K562 (cell line): ENCODE results near the gene LXN. TPM values are rescaled to one million over a fixed set of nuclear protein-coding genes. Genes with fewer than 3 reads are reported as not detected.
A peak's percentile ranks its signal among the peaks of the same experiment; 100 is the strongest.

Experiments
- ATAC-seq: fragments of 200-7000 bp; cut with Tn5 transposase; 3 replicates; pipeline ENCODE4 v1.9.1; 2020; ENCODE audit warnings: moderate library complexity
- BruUV-seq: library from RNA; stranded (reverse); fragments of 400-500 nt; replicated peaks from 2 replicates; lab custom pipeline; 2021; lab: Mats Ljungman, UMichigan
- CTCF ChIA-PET: fragments of 300-600 bp; formaldehyde crosslinking; extraction: SDS; loops from one replicate; lab custom pipeline; 2021; ENCODE audit warnings: low intra/inter-chr PET ratio; lab: Yijun Ruan, JAX
- POLR2A ChIA-PET: fragments of 300-600, 350-650 bp; sonication (Branson Sonifier 250); formaldehyde crosslinking; extraction: SDS; loops from one replicate; lab custom pipeline; 2021; ENCODE audit warnings: antibody characterized with exemption, inconsistent platforms; lab: Yijun Ruan, JAX
- DNase-seq, 4 experiments: peaks; one replicate each; pipeline versions ENCODE4 v3.0.0 to v3.0.0-alpha.2; 2011 to 2018; ENCODE audit warnings: low spot score in 3 of 4, mixed read lengths in 3 of 4; ENCODE audit errors: extremely low read depth in 1 of 4
- FAIRE-seq: peaks from 2 replicates; lab custom pipeline; 2011; peaks lifted over from hg19 to GRCh38; lab: Jason Lieb, UNC
- H2AFZ ChIP-seq: 2 replicates; pipeline ENCODE4 v1.6.0; 2011; ENCODE audit warnings: low read depth, low read length, control low read depth, inconsistent platforms
- H3K27ac ChIP-seq: fragments of 200-600 bp; 3 replicates; pipeline ENCODE4 v1.8.0; 2011; ENCODE audit warnings: low read depth, mild to moderate bottlenecking, control low read depth, inconsistent platforms, low read length, moderate library complexity, mixed read lengths; ENCODE audit errors: extremely low read depth
- H3K27me3 ChIP-seq, 2 experiments: fragments of 300-600 bp in 1 of 2; 2 replicates in 1 of 2; 3 replicates in 1 of 2; pipeline versions ENCODE4 v1.6.0 to v1.8.0; 2011; ENCODE audit warnings: inconsistent platforms in 2 of 2, low read length in 2 of 2, mild to moderate bottlenecking in 1 of 2, mixed read lengths in 1 of 2, moderate library complexity in 1 of 2; ENCODE audit not compliant: control insufficient read depth in 2 of 2, insufficient read depth in 2 of 2
- H3K36me3 ChIP-seq: fragments of 300-600 bp; 3 replicates; pipeline ENCODE4 v1.8.0; 2011; ENCODE audit warnings: mild to moderate bottlenecking, low read length, inconsistent platforms; ENCODE audit not compliant: control insufficient read depth, insufficient read depth
- H3K4me1 ChIP-seq, 2 experiments: fragments of 200-600 bp in 1 of 2; replicated peaks in 1 of 2; 2 replicates in 1 of 2; 3 replicates in 1 of 2; pipeline versions ENCODE4 v1.5.1 to v1.8.0; 2011; ENCODE audit warnings: inconsistent platforms in 2 of 2, low read length in 2 of 2, mild to moderate bottlenecking in 1 of 2, mixed read lengths in 1 of 2, moderate library complexity in 1 of 2; ENCODE audit not compliant: control insufficient read depth in 2 of 2, insufficient read depth in 2 of 2
- H3K4me2 ChIP-seq: 2 replicates; pipeline ENCODE4 v1.6.1; 2011; ENCODE audit warnings: low read length, control low read depth, inconsistent platforms, mixed read lengths; ENCODE audit not compliant: insufficient read depth
- H3K4me3 ChIP-seq: fragments of 200-600 bp; sonication (generic), shearing (Covaris generic); 2 replicates; pipeline ENCODE4 v1.5.1; 2016; ENCODE audit warnings: control low read depth, inconsistent platforms
- H3K79me2 ChIP-seq: fragments of 200-600 bp; 3 replicates; pipeline ENCODE4 v1.8.0; 2011; ENCODE audit warnings: low read length, inconsistent platforms; ENCODE audit not compliant: control insufficient read depth, insufficient read depth
- H3K9ac ChIP-seq, 2 experiments: 2 replicates each; pipeline versions ENCODE4 v1.6.0 to v1.6.1; 2011; ENCODE audit warnings: low read depth in 2 of 2, low read length in 2 of 2, control low read depth in 1 of 2, inconsistent platforms in 1 of 2, mild to moderate bottlenecking in 1 of 2, mixed read lengths in 1 of 2; ENCODE audit not compliant: insufficient read depth in 1 of 2
- H3K9me1 ChIP-seq: one replicate; pipeline ENCODE4 v1.6.0; 2011; ENCODE audit warnings: inconsistent platforms, mild to moderate bottlenecking, low read length, moderate library complexity; ENCODE audit not compliant: control insufficient read depth, insufficient read depth
- H3K9me3 ChIP-seq: replicated peaks from 2 replicates; pipeline ENCODE4 v1.5.1; 2011; ENCODE audit warnings: low read depth, low read length, inconsistent platforms; ENCODE audit not compliant: control insufficient read depth, insufficient read depth
- H4K20me1 ChIP-seq: replicated peaks from 2 replicates; pipeline ENCODE4 v1.6.1; 2011; ENCODE audit warnings: low read length, inconsistent platforms, mixed read lengths; ENCODE audit not compliant: control insufficient read depth, insufficient read depth
- CREM ChIP-seq: IDR thresholded peaks from 2 replicates; pipeline ENCODE4 v1.6.1; 2014; ENCODE audit warnings: antibody characterized with exemption, low read depth
- CTCF ChIP-seq, 3 experiments: IDR thresholded peaks in 2 of 3; conservative IDR thresholded peaks in 1 of 3; 2 replicates each; pipeline ENCODE4 v1.5.1; 2011 to 2012; ENCODE audit warnings: low read length in 3 of 3, mild to moderate bottlenecking in 3 of 3, control low read depth in 2 of 3, improper control_type of control experiment in 1 of 3, inconsistent platforms in 1 of 3, low read depth in 1 of 3, mixed read lengths in 1 of 3, moderate library complexity in 1 of 3; ENCODE audit not compliant: insufficient read depth in 2 of 3
- DDX20 ChIP-seq: fragments of 450-650 bp; IDR thresholded peaks from 2 replicates; pipeline ENCODE4 v1.6.1; 2016; ENCODE audit warnings: missing genetic modification characterization, low read depth, mild to moderate bottlenecking, missing compliant biosample characterization, moderate library complexity
- DEAF1 ChIP-seq: fragments of 450-650 bp; formaldehyde crosslinking; IDR thresholded peaks from 2 replicates; pipeline ENCODE4 v1.4.0; 2020; ENCODE audit warnings: mild to moderate bottlenecking, moderate library complexity
- FIP1L1 ChIP-seq: fragments of 200-400 bp; formaldehyde crosslinking; IDR thresholded peaks from 2 replicates; pipeline ENCODE4 v1.6.1; 2018; ENCODE audit warnings: mild to moderate bottlenecking, low read depth, low read length; ENCODE audit not compliant: poor library complexity, severe bottlenecking
- GABPB1 ChIP-seq: sonication (generic); formaldehyde crosslinking; IDR thresholded peaks from 2 replicates; pipeline ENCODE4 v1.8.0; 2022; ENCODE audit warnings: mild to moderate bottlenecking, missing genetic modification reagents
- RAD21 ChIP-seq, 2 experiments: fragments of 250-450 bp in 1 of 2; fragments of 450-650 bp in 1 of 2; sonication (Bioruptor Pico) in 1 of 2; formaldehyde crosslinking in 1 of 2; IDR thresholded peaks in 1 of 2; conservative IDR thresholded peaks in 1 of 2; 2 replicates each; pipeline versions ENCODE4 v1.4.0 to v1.8.0; 2020 to 2022; ENCODE audit warnings: mild to moderate bottlenecking in 2 of 2, moderate library complexity in 1 of 2
- RBM14 ChIP-seq: fragments of 200-400 bp; formaldehyde crosslinking; IDR thresholded peaks from 2 replicates; pipeline ENCODE4 v1.6.1; 2018; ENCODE audit warnings: low read depth, mild to moderate bottlenecking, low read length, moderate library complexity, borderline replicate concordance; ENCODE audit not compliant: insufficient read depth
- SMAD2 ChIP-seq: fragments of 150-350 bp; IDR thresholded peaks from 2 replicates; pipeline ENCODE4 v1.6.1; 2014; ENCODE audit warnings: low read depth, mild to moderate bottlenecking, low read length
- ZC3H8 ChIP-seq: fragments of 450-650 bp; IDR thresholded peaks from 2 replicates; pipeline ENCODE4 v1.6.1; 2017
- ZNF586 ChIP-seq: fragments of 450-650 bp; formaldehyde crosslinking; conservative IDR thresholded peaks from 2 replicates; pipeline ENCODE4 v1.4.0; 2020; ENCODE audit warnings: mild to moderate bottlenecking, moderate library complexity
- ZNF592 ChIP-seq: fragments of 450-650 bp; IDR thresholded peaks from 2 replicates; pipeline ENCODE4 v1.6.1; 2017; ENCODE audit warnings: antibody characterized with exemption, mild to moderate bottlenecking
- WGBS: fragments of 100-300 bp; shearing (Covaris generic); methylation state at CpG from one replicate; pipeline ENCODE4 v1.1.6; 2016; ENCODE audit warnings: low coverage, mixed read lengths; ENCODE audit not compliant: insufficient coverage; ENCODE audit errors: missing lambda C conversion rate; 5-methylcytosine and 5-hydroxymethylcytosine counted together
- in situ Hi-C: fragments of 300-500 bp; cut with MboI; formaldehyde crosslinking; loops from 4 replicates; pipeline ENCODE4 v1.15.0; 2018; ENCODE audit warnings: inconsistent platforms, mixed read lengths
- intact Hi-C: fragments of 100-400 bp; cut with micrococcal nuclease; formaldehyde crosslinking; loops from 2 replicates; pipeline ENCODE4 v1.14.2; 2022
- polyA plus RNA-seq, 8 experiments: library from polyadenylated mRNA; depleted of rRNA in 4 of 8; stranded (reverse) in 5 of 8; unstranded in 3 of 8; fragments of >200 nt; fragmentation: Nextera tagmentation in 2 of 8; fragmentation: Illumina TruSeq in 1 of 8; extraction: Ambion mirVana in 2 of 8; extraction: Trizol in 1 of 8; gene quantifications; 2 replicates each; pipeline versions ENCODE4 v1.2.1 to v1.2.3, GENCODE V29; 2011 to 2014; ENCODE audit warnings: inconsistent platforms in 1 of 8, missing spikeins in 1 of 8
- total RNA-seq, 7 experiments: library from RNA; depleted of rRNA in 6 of 7; stranded (reverse); fragments of >200 nt in 6 of 7; fragmentation: Illumina TruSeq in 2 of 7; extraction: Trizol in 2 of 7; gene quantifications; 2 replicates each; pipeline versions ENCODE4 v1.2.1 to v1.2.3, GENCODE V29; 2011 to 2021; ENCODE audit warnings: low replicate concordance in 1 of 7

Gene LXN
- total and polyA plus RNA-seq, 9 of the 15 experiments (the other 6 are each of a cell fraction or from before 2014, with no cell fraction given): 0.08 to 0.13 TPM; not detected in 7

- no TSS peak for BruUV-seq
- ATAC-seq (peak; percentile 91), DNase-seq (peak; percentile 58 to 70 (median 60)), FAIRE-seq (peak; percentile 94)
- Histone ChIP-seq H3K9me3 (no peaks in the 10 kb centered on the region), H3K4me3 (no peak overlapping the region), H3K36me3 (peaks cover 90% of the 10 kb centered on the region), H4K20me1 (no peaks in the 10 kb centered on the region), H3K9ac (no peak overlapping the region), H3K79me2 (0 out of 3 replicates have a peak, but pooled peaks cover under 1% of the 10 kb centered on the region), H3K27ac (no peak overlapping the region), H2AFZ (no peak overlapping the region), H3K27me3 (no peaks in the 10 kb centered on the region), H3K4me2 (no peak overlapping the region), H3K9me1 (no peaks in the 10 kb centered on the region), H3K4me1 (no peaks in the 10 kb centered on the region)
- in situ Hi-C loops: loop anchor here (5.0 kb wide), 1 partner anchor 133 kb away; no protein-coding TSS in a partner anchor
- POLR2A ChIA-PET: interaction anchor here (1.0 to 1.4 kb wide), 6 partner anchors 14 to 132 kb away, joined by 4 to 8 read pairs (median 4); no protein-coding TSS in a partner anchor
- CTCF ChIA-PET: interaction anchor here (0.6 to 2.8 kb wide), 5 partner anchors 68 to 388 kb away, joined by 3 to 31 read pairs (median 3); no protein-coding TSS in a partner anchor
- 38% methylated on average over 7 of the region's 7 CpGs for WGBS
- intact Hi-C loops: loop anchor here (1.0 kb wide), 2 partner anchors 68 to 132 kb away; no protein-coding TSS in a partner anchor
- TF ChIP-seq RBM14 (no peak), DEAF1 (CRISPR knock-in tag) (0 out of 2 replicates have a peak, but pooled peaks have one; percentile 32), CREM (peak; percentile 46; the same call in 1 of the 2 replicates), FIP1L1 (no peak), GABPB1 (CRISPR knock-in tag) (no peak), ZC3H8 (no peak), SMAD2 (no peak), RAD21 (CRISPR knock-in tag; conservative IDR thresholded peaks at IDR 0.05 in 1 of 2, IDR thresholded peaks at IDR 0.05 in 1 of 2) (peak; percentile 74 to 77), ZNF592 (peak; percentile 73), ZNF586 (CRISPR knock-in tag) (no peak), CTCF (IDR thresholded peaks at IDR 0.05 in 2 of 3, conservative IDR thresholded peaks at IDR 0.05 in 1 of 3; ENCODE audit: insufficient read depth in 2 of 3, low read depth in 1 of 3, low read length in 3 of 3) (peak; percentile 61 to 85 (median 70)), DDX20 (tag) (no peak)
Measured at GRCh38 chr3:158659454-158660237, 12.8 kb downstream of the LXN start.
